BJ (cell line): ENCODE data around the gene NRG3. TPM values are rescaled to one million over a fixed set of nuclear protein-coding genes. Genes with fewer than 3 reads are reported as not detected.
A peak's percentile ranks its signal among the peaks of the same experiment; 100 is the strongest.

Experiments
- CTCF ChIA-PET: fragments of 350-600 bp; formaldehyde crosslinking; extraction: SDS; loops from one replicate; lab custom pipeline; 2021; ENCODE audit warnings: antibody characterized with exemption, inconsistent platforms; lab: Yijun Ruan, JAX
- POLR2A ChIA-PET: fragments of 300-600 bp; sonication (Branson Sonifier 250); formaldehyde crosslinking; extraction: SDS; loops from one replicate; lab custom pipeline; 2021; ENCODE audit warnings: antibody characterized with exemption; lab: Charles Lee
- DNase-seq: peaks from one replicate; pipeline ENCODE4 v3.0.0-alpha.2; 2011; ENCODE audit warnings: low read depth
- H3K27me3 ChIP-seq: 2 replicates; pipeline ENCODE4 v1.6.0; 2011; ENCODE audit warnings: low read length; ENCODE audit not compliant: control insufficient read depth, insufficient read depth
- H3K36me3 ChIP-seq: 2 replicates; pipeline ENCODE4 v1.5.1; 2011; ENCODE audit warnings: low read length; ENCODE audit not compliant: control insufficient read depth, insufficient read depth
- H3K4me3 ChIP-seq: 2 replicates; pipeline ENCODE4 v1.5.1; 2011; ENCODE audit warnings: low read depth, mild to moderate bottlenecking, control low read depth, low read length
- CTCF ChIP-seq: IDR thresholded peaks from 2 replicates; pipeline ENCODE4 v1.5.1; 2011; ENCODE audit warnings: low read depth, mild to moderate bottlenecking, control low read depth, inconsistent platforms, low read length, moderate library complexity; ENCODE audit not compliant: insufficient read depth
- polyA plus RNA-seq: library from polyadenylated mRNA; depleted of rRNA; stranded (reverse); fragments of >200 nt; gene quantifications from 2 replicates; pipeline ENCODE4 v1.2.3, GENCODE V29; 2011

The NRG3 gene
- polyA plus RNA-seq, 1 experiment, result not detected

GRCh38 chr10:82358486-82359099, 483.6 kb downstream of the NRG3 start:
- Histone ChIP-seq H3K36me3 (no peaks in the 10 kb centered on the region), H3K4me3 (no peak overlapping the region), H3K27me3 (no peaks in the 10 kb centered on the region)
- DNase-seq, result no peak
- no peak for TF ChIP-seq CTCF
- CTCF ChIA-PET, result no interaction called here
- POLR2A ChIA-PET, result no interaction called here

DNA sequence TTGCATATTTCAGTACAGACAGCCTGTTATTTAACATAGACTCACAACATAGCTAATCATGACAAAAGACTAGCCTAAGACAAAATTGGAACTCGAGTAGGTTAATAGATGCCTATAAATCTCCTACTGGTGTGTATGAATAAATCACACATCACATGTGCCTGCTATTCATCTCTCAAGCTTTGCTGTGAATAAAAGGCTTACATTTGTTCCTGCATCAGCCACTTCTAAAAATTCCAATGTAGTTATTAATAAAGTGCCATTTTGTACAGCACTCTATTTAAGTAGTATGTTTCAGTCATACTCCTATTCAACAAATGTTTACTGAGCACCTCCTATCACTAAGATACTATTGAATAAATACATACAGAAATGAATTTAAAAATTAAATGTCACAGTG, 486.3 kb downstream of the NRG3 start:
- TF ChIP-seq CTCF, result no peak
- no peaks in the 10 kb centered on the region for H3K36me3 ChIP-seq
- no peak for DNase-seq
- no peaks in the 10 kb centered on the region for H3K27me3 ChIP-seq
- POLR2A ChIA-PET, result no interaction called here
- CTCF ChIA-PET, result no interaction called here
- no peak overlapping the region for H3K4me3 ChIP-seq

DNA sequence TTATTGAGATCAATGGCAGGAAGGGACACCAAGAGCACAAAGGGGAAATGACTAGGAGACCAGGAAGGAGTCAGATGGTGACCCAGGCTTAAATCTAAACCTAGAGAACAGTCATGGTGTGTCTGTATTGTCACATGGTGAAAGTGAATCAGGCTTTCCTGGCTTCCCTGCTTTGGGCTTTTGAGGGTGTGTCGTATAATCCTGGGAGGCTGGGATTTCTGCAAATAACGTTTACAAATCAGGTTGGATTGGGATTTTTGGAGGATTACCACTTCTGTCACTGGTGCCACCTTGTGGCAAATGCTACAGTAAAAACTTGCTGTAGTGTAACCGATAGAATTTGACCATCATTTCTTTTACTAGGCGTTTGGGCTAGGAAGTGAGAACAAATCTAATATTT, 502.6 kb downstream of the NRG3 start:
- DNase-seq, result no peak
- Histone ChIP-seq H3K27me3 (no peaks in the 10 kb centered on the region), H3K4me3 (no peak overlapping the region), H3K36me3 (no peaks in the 10 kb centered on the region)
- TF ChIP-seq CTCF, result 0 out of 2 replicates have a peak, but pooled peaks have one; percentile 5
- ChIA-PET CTCF (interaction anchor here (0.9 to 1.5 kb wide), 2 partner anchors 226 to 227 kb away, joined by 3 to 4 read pairs; no protein-coding TSS in a partner anchor), POLR2A (no interaction called here)

- ChIA-PET CTCF (no interaction called here), POLR2A (no interaction called here)
- no peaks in the 10 kb centered on the region for H3K27me3 ChIP-seq
- H3K4me3 ChIP-seq, result no peak overlapping the region
- DNase-seq, result no peak
- no peak for TF ChIP-seq CTCF
- no peaks in the 10 kb centered on the region for H3K36me3 ChIP-seq
Measured at GRCh38 chr10:82378146-82378545, 503.2 kb downstream of the NRG3 start.

- H3K27me3 ChIP-seq, result no peaks in the 10 kb centered on the region
- ChIA-PET POLR2A (no interaction called here), CTCF (no interaction called here)
- DNase-seq, result no peak
- no peaks in the 10 kb centered on the region for H3K36me3 ChIP-seq
- TF ChIP-seq CTCF, result no peak
- H3K4me3 ChIP-seq, result no peak overlapping the region
Measured at GRCh38 chr10:82383350-82383749, 508.4 kb downstream of the NRG3 start.
